Ureter (tissue), 1 donor: ENCODE measurements around the gene IVD. TPM values are rescaled to one million over a fixed set of nuclear protein-coding genes. Genes with fewer than 3 reads are reported as not detected.

Experiments
- DNase-seq: peaks from one replicate; pipeline ENCODE4 v3.0.0-alpha.2; 2020; ENCODE audit warnings: low spot score
- total RNA-seq: library from RNA; stranded (reverse); gene quantifications from one replicate; pipeline ENCODE4 v1.2.4, GENCODE V29; 2023
- donor health status: DM: yes; HTN: yes; CAD: no.

The IVD gene
- total RNA-seq, 1 donor from 2014 or later = 109 TPM

- DNase-seq = no peak
Measured at GRCh38 chr15:40414816-40415215, 9.2 kb downstream of the IVD start.

GRCh38 chr15:40415226-40415625 is 9.6 kb downstream of the IVD start:
- no peak for DNase-seq

- no peak for DNase-seq
Measured at GRCh38 chr15:40416056-40416455, 10.5 kb downstream of the IVD start.

- DNase-seq = no peak
Measured at GRCh38 chr15:40418126-40418525, 12.5 kb downstream of the IVD start.

- DNase-seq = no peak
Measured at GRCh38 chr15:40420071-40420713, 14.6 kb downstream of the IVD start.

GRCh38 chr15:40420793-40421192 is 15.2 kb downstream of the IVD start:
- DNase-seq = peak; percentile 67

- peak; percentile 83 for DNase-seq
Measured at GRCh38 chr15:40421246-40422157, 15.9 kb downstream of the IVD start.

GRCh38 chr15:40424483-40425115 is 19.0 kb downstream of the IVD start:
- no peak for DNase-seq

- no peak for DNase-seq
Measured at GRCh38 chr15:40425681-40426080, 20.1 kb downstream of the IVD start.

GRCh38 chr15:40427188-40427587 is 21.6 kb downstream of the IVD start:
- DNase-seq = no peak

- DNase-seq = no peak
Measured at GRCh38 chr15:40428185-40428584, 22.6 kb downstream of the IVD start.

- DNase-seq = no peak
Measured at GRCh38 chr15:40429068-40429710, 23.6 kb downstream of the IVD start.

GRCh38 chr15:40430271-40430805 is 24.7 kb downstream of the IVD start:
- DNase-seq = no peak

- no peak for DNase-seq
Measured at GRCh38 chr15:40435023-40435709, 29.6 kb downstream of the IVD start.

GRCh38 chr15:40435710-40436089 is 30.1 kb downstream of the IVD start:
- no peak for DNase-seq

- DNase-seq = no peak
Measured at GRCh38 chr15:40436116-40436891, 30.7 kb downstream of the IVD start.

GRCh38 chr15:40436892-40437751 is 31.5 kb downstream of the IVD start:
- DNase-seq = no peak

GRCh38 chr15:40437752-40438687 is 32.4 kb downstream of the IVD start:
- no peak for DNase-seq
